ENCODE results near the gene FUCA1. TPM values are rescaled to one million over a fixed set of nuclear protein-coding genes. Genes with fewer than 3 reads are reported as not detected.

Gene FUCA1
- polyA plus RNA-seq, 3 donors, result 24.2 to 97.7 (median 96.6) TPM

DNA sequence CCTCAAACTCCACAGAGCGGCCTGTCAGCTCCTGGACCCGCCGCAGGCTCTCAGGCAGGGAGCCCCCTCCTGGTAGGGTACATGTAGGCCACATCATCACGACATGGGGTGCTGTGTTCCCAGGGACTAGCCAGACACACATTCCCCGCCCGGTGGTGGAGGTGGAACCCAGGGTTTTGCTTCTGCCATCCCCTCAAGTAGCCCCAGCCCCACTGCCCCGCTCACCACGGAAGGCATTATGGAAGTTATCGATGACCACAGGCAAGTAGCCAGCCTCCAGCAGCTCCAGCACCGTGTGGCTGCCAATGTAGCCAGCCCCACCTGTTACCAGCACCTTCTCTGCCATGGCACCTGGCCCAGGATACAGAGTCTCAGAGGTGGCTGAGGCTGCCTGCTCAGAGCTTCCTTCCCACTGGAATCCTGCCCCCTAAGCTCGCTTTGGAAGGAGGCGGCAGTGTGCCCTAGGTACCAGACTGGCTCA lies 69.4 kb downstream of the FUCA1 start:
- H3K27ac Mint-ChIP-seq, result peak overlapping the region in 6 of 7 donors; percentile 46 to 93 (median 80)
- intact Hi-C loops (cut with micrococcal nuclease), result no loop called here
- peaks cover under 1% of the 10 kb centered on the region for H4K20me1 ChIP-seq (ENCODE audit: insufficient read depth, low read length)
- H3K36me3 ChIP-seq (replicated peaks in 1 of 2; ENCODE audit: control insufficient read depth in 1 of 2, insufficient read depth in 2 of 2, low read length in 2 of 2), result peaks cover 29 to 59% of the 10 kb centered on the region in 2 donors
- 87% methylated on average over 9 of the region's 12 CpGs for WGBS (ENCODE audit: insufficient coverage)
- H2AFZ ChIP-seq (ENCODE audit: insufficient read depth, low read depth, low read length, poor library complexity, severe bottlenecking), result no peak overlapping the region
- H3K9ac ChIP-seq (ENCODE audit: insufficient read depth, low read length, poor library complexity, severe bottlenecking), result no peak overlapping the region
- H3K27me3 Mint-ChIP-seq (ENCODE audit: low read depth in 3 of 3), result peaks cover 0 to 3% (median 0%) of the 10 kb centered on the region in 3 donors
- H3K36me3 Mint-ChIP-seq, result peaks cover 34 to 60% of the 10 kb centered on the region in 2 donors
- H3K4me3 Mint-ChIP-seq, result no peak overlapping the region
- peaks cover 28% of the 10 kb centered on the region for H3K4me1 Mint-ChIP-seq
- H3K9me3 Mint-ChIP-seq, result no peaks in the 10 kb centered on the region
- no peak for DNase-seq
- peaks cover 5% of the 10 kb centered on the region for H3K79me2 ChIP-seq (ENCODE audit: insufficient read depth, low read length)
- H3K27me3 ChIP-seq (ENCODE audit: control insufficient read depth in 2 of 2, insufficient read depth in 2 of 2, low read length in 2 of 2), result no peaks in the 10 kb centered on the region
- peak overlapping the region in 1 of 3 experiments; percentile 85 for H3K4me3 ChIP-seq (replicated peaks in 1 of 3; ENCODE audit: low read depth in 2 of 3, low read length in 3 of 3)
- H3K9me3 ChIP-seq (replicated peaks in 1 of 2; ENCODE audit: control insufficient read depth in 1 of 2, insufficient read depth in 1 of 2, low read length in 2 of 2), result no peaks in the 10 kb centered on the region
- TF ChIP-seq, protein P1, sequence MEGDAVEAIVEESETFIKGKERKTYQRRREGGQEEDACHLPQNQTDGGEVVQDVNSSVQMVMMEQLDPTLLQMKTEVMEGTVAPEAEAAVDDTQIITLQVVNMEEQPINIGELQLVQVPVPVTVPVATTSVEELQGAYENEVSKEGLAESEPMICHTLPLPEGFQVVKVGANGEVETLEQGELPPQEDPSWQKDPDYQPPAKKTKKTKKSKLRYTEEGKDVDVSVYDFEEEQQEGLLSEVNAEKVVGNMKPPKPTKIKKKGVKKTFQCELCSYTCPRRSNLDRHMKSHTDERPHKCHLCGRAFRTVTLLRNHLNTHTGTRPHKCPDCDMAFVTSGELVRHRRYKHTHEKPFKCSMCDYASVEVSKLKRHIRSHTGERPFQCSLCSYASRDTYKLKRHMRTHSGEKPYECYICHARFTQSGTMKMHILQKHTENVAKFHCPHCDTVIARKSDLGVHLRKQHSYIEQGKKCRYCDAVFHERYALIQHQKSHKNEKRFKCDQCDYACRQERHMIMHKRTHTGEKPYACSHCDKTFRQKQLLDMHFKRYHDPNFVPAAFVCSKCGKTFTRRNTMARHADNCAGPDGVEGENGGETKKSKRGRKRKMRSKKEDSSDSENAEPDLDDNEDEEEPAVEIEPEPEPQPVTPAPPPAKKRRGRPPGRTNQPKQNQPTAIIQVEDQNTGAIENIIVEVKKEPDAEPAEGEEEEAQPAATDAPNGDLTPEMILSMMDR (IDR thresholded peaks at IDR 0.05), result no peak
- H3K27ac ChIP-seq (ENCODE audit: low read depth in 1 of 2, low read length in 2 of 2), result peak overlapping the region in 1 of 2 donors; percentile 97
- H3K4me1 ChIP-seq (ENCODE audit: control insufficient read depth in 1 of 2, insufficient read depth in 2 of 2, low read length in 2 of 2), result peaks cover 26 to 34% of the 10 kb centered on the region in 2 donors
- no peak overlapping the region for H3K4me2 ChIP-seq (replicated peaks; ENCODE audit: extremely low read depth, low read length, poor library complexity, severe bottlenecking)

DNA sequence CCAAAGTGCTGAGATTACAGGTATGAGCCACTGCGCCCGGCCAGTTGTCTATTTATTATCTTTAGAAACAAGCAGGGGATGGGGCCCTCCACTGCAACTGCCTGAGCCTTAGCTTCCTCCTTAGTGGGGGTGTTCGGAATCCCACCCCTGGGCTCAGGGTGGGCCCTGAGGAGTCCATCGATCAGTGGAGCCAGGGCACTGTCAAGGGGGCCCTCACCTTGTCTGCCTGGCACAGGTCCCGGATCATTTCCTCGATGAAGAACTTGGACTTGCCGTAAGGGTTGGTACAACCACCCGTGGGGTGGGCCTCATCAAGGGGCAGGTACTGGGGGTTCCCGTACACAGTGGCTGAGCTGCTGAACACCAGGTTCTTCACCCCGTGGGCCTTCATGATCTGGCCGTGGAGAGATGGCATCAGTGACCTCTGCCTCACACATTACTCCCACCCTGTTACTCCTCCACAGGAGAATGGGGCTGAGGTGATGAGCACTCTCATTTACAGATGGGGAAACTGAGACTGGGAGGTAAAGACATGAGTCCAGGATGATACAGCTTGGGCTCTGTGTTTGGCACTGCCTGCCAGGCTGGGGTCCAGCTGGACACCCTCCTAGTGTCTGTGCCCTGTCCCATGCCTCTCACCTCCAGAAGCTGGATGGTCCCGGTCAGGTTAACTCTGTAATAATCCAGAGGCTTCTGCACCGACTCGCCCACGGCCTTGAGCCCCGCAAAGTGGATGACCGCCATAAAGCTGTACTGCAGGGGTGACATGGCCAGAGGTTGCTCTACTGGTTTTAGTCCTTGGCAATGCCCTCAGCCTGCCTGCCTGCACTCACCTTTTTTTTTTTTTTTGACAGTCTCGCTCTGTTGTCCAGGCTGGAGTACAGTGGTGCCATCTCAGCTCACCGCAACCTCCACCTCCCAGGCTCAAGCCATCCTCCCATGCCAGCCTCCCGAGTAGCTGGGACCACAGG lies 70.3 kb downstream of the FUCA1 start:
- Mint-ChIP-seq H3K27ac (peak overlapping the region in 5 of 7 donors; percentile 32 to 65 (median 46)), H3K27me3 (ENCODE audit: low read depth in 3 of 3) (peaks cover 0 to 3% (median 0%) of the 10 kb centered on the region in 3 donors), H3K4me1 (peaks cover 28% of the 10 kb centered on the region), H3K36me3 (peaks cover 35 to 60% of the 10 kb centered on the region in 2 donors), H3K9me3 (no peaks in the 10 kb centered on the region), H3K4me3 (peak overlapping the region in 1 of 2 donors; percentile 31)
- TF ChIP-seq, protein P1 (IDR thresholded peaks at IDR 0.05), result no peak
- peaks cover 36 to 60% of the 10 kb centered on the region in 2 donors for H3K36me3 ChIP-seq (replicated peaks in 1 of 2; ENCODE audit: control insufficient read depth in 1 of 2, insufficient read depth in 2 of 2, low read length in 2 of 2)
- WGBS (ENCODE audit: insufficient coverage), result 92% methylated on average over 13 of the region's 20 CpGs
- H2AFZ ChIP-seq (ENCODE audit: insufficient read depth, low read depth, low read length, poor library complexity, severe bottlenecking), result no peak overlapping the region
- peaks cover 9% of the 10 kb centered on the region for H4K20me1 ChIP-seq (ENCODE audit: insufficient read depth, low read length)
- intact Hi-C loops (cut with micrococcal nuclease), result no loop called here
- H3K9ac ChIP-seq (ENCODE audit: insufficient read depth, low read length, poor library complexity, severe bottlenecking), result no peak overlapping the region
- no peak for DNase-seq
- H3K9me3 ChIP-seq (replicated peaks in 1 of 2; ENCODE audit: control insufficient read depth in 1 of 2, insufficient read depth in 1 of 2, low read length in 2 of 2), result no peaks in the 10 kb centered on the region
- H3K4me2 ChIP-seq (replicated peaks; ENCODE audit: extremely low read depth, low read length, poor library complexity, severe bottlenecking), result no peak overlapping the region
- peaks cover 25 to 40% of the 10 kb centered on the region in 2 donors for H3K4me1 ChIP-seq (ENCODE audit: control insufficient read depth in 1 of 2, insufficient read depth in 2 of 2, low read length in 2 of 2)
- H3K27me3 ChIP-seq (ENCODE audit: control insufficient read depth in 2 of 2, insufficient read depth in 2 of 2, low read length in 2 of 2), result no peaks in the 10 kb centered on the region
- no peak overlapping the region for H3K27ac ChIP-seq (ENCODE audit: low read depth in 1 of 2, low read length in 2 of 2)
- H3K79me2 ChIP-seq (ENCODE audit: insufficient read depth, low read length), result peaks cover 12% of the 10 kb centered on the region
- H3K4me3 ChIP-seq (replicated peaks in 1 of 3; ENCODE audit: low read depth in 2 of 3, low read length in 3 of 3), result no peak overlapping the region

Measured in CD14-positive monocyte (primary cell).